Ramos (cell line): ENCODE results near the gene TRDN.

Experiments used
- in situ Hi-C: fragments of 300-500 bp; cut with MboI; formaldehyde crosslinking; loops from one replicate; pipeline ENCODE4 v1.14.3; 2022; ENCODE audit warnings: low sequenced_read_pairs; ENCODE audit not compliant: unreplicated experiment

The TRDN gene

GRCh38 chr6:123636782-123637181 lies at the start of gene TRDN:
Gene TRDN, minus strand, starts transcription at chr6:123636950. Its CDS starts 175 bp downstream, at chr6:123636775.
- in situ Hi-C loops: no loop called here

GRCh38 chr6:123681957-123682462 lies 45.3 kb upstream of the TRDN start:
- in situ Hi-C loops: no loop called here

- in situ Hi-C loops: no loop called here
Observed at GRCh38 chr6:123677897-123678296, 41.1 kb upstream of the TRDN start.

GRCh38 chr6:123676793-123677192 lies 40.0 kb upstream of the TRDN start:
- in situ Hi-C loops: no loop called here

- in situ Hi-C loops: no loop called here
Observed at GRCh38 chr6:123668965-123669591, 32.3 kb upstream of the TRDN start.

GRCh38 chr6:123668063-123668462 lies 31.3 kb upstream of the TRDN start:
- in situ Hi-C loops: no loop called here

- in situ Hi-C loops: no loop called here
Observed at GRCh38 chr6:123663436-123663835, 26.7 kb upstream of the TRDN start.

GRCh38 chr6:123662757-123663156 lies 26.0 kb upstream of the TRDN start:
- in situ Hi-C loops: no loop called here

GRCh38 chr6:123661105-123661891 lies 24.5 kb upstream of the TRDN start:
- in situ Hi-C loops: no loop called here

GRCh38 chr6:123659960-123660748 lies 23.4 kb upstream of the TRDN start:
- in situ Hi-C loops: no loop called here

GRCh38 chr6:123658848-123659247 lies 22.1 kb upstream of the TRDN start:
- in situ Hi-C loops: no loop called here

- in situ Hi-C loops: no loop called here
Observed at GRCh38 chr6:123655521-123656306, 19.0 kb upstream of the TRDN start.

- in situ Hi-C loops: no loop called here
Observed at GRCh38 chr6:123648723-123649122, 12.0 kb upstream of the TRDN start.

- in situ Hi-C loops: no loop called here
Observed at GRCh38 chr6:123648020-123648580, 11.3 kb upstream of the TRDN start.

GRCh38 chr6:123641497-123641896 lies 4.7 kb upstream of the TRDN start:
- in situ Hi-C loops: no loop called here

- in situ Hi-C loops: no loop called here
Observed at GRCh38 chr6:123640567-123641187, 3.9 kb upstream of the TRDN start.

GRCh38 chr6:123638865-123639264 lies 2.1 kb upstream of the TRDN start:
- in situ Hi-C loops: no loop called here

GRCh38 chr6:123636282-123636681 lies 468 bp downstream of the TRDN start:
- in situ Hi-C loops: no loop called here

- in situ Hi-C loops: no loop called here
Observed at GRCh38 chr6:123635567-123635966, 1.2 kb downstream of the TRDN start.
